ENCODE data around the gene INPP5D. TPM values are rescaled to one million over a fixed set of nuclear protein-coding genes. Genes with fewer than 3 reads are reported as not detected.

INPP5D gene
- total and polyA plus RNA-seq, 12 donors, result 3.4 to 29.4 (median 14.3) TPM

GRCh38 chr2:233251306-233252116, 191.4 kb downstream of the INPP5D start, which contains the start of gene ATG16L1:
Gene ATG16L1 (plus strand): TSS chr2:233251673. CDS start chr2:233251828, 155 bp downstream.
- H3K4me1 ChIP-seq (replicated peaks in 1 of 2), result peaks cover 7 to 24% of the 10 kb centered on the region in 2 donors
- H3K27me3 ChIP-seq, result no peaks in the 10 kb centered on the region
- H3K36me3 ChIP-seq (replicated peaks in 1 of 2), result peaks cover 0 to 4% of the 10 kb centered on the region in 2 donors
- DNase-seq, result peak; percentile 96 to 98 (median 97)
- 0 to 1% (median 0%) methylated on average over 31 to 75 of the region's 75 CpGs for WGBS, 4 donors
- TF ChIP-seq POLR2A (IDR thresholded peaks at IDR 0.05), result peak; percentile 75 to 87
- TF ChIP-seq, protein P1, sequence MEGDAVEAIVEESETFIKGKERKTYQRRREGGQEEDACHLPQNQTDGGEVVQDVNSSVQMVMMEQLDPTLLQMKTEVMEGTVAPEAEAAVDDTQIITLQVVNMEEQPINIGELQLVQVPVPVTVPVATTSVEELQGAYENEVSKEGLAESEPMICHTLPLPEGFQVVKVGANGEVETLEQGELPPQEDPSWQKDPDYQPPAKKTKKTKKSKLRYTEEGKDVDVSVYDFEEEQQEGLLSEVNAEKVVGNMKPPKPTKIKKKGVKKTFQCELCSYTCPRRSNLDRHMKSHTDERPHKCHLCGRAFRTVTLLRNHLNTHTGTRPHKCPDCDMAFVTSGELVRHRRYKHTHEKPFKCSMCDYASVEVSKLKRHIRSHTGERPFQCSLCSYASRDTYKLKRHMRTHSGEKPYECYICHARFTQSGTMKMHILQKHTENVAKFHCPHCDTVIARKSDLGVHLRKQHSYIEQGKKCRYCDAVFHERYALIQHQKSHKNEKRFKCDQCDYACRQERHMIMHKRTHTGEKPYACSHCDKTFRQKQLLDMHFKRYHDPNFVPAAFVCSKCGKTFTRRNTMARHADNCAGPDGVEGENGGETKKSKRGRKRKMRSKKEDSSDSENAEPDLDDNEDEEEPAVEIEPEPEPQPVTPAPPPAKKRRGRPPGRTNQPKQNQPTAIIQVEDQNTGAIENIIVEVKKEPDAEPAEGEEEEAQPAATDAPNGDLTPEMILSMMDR (IDR thresholded peaks at IDR 0.05), result peak; percentile 81 to 94 (median 91)
- intact Hi-C loops (cut with DNase I), result loop anchor here (5.0 to 10.0 kb wide), 3 partner anchors 397 to 647 kb away; no protein-coding TSS in a partner anchor
- H3K9me3 ChIP-seq (replicated peaks in 1 of 3), result no peaks in the 10 kb centered on the region
- peak within 1 kb of the TSS; percentile 59 to 93 (median 83) for H3K27ac ChIP-seq
- peak within 1 kb of the TSS; percentile 26 to 84 (median 50) for H3K4me3 ChIP-seq

DNA sequence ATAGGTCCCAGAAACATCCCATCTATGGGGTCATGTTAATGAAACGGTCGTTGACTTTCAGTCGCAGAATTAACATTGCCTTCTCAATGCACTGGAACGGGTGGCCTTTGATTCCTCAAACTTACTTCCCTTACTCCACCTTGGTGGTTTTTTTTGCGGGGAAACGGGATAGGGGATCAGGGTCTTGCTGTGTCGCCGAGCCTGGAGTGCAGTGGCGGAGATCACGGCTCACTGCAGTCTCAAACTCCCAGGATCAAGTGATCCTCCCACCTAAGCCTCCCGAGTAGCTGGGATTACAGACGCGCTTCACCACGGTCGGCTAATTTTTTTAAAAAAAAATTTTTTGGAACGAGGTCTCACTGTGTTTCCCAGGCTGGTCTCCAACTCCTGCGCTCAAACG, 192.1 kb downstream of the INPP5D start:
- Histone ChIP-seq H3K36me3 (replicated peaks in 1 of 2) (peaks cover 0 to 11% of the 10 kb centered on the region in 2 donors), H3K27me3 (no peaks in the 10 kb centered on the region), H3K4me3 (peak overlapping the region; percentile 26 to 84 (median 50)), H3K4me1 (replicated peaks in 1 of 2) (peaks cover 7 to 24% of the 10 kb centered on the region in 2 donors), H3K9me3 (replicated peaks in 1 of 3) (no peaks in the 10 kb centered on the region), H3K27ac (peak overlapping the region; percentile 59 to 93 (median 83))
- TF ChIP-seq, protein P1 (IDR thresholded peaks at IDR 0.05), result no peak
- TF ChIP-seq POLR2A (IDR thresholded peaks at IDR 0.05), result no peak
- DNase-seq, result peak in 2 of 7 donors; percentile 9 to 20
- intact Hi-C loops (cut with DNase I), result loop anchor here (5.0 to 10.0 kb wide), 3 partner anchors 397 to 647 kb away; no protein-coding TSS in a partner anchor
- WGBS, 4 donors, result 1 to 2% (median 1%) methylated on average over 11 to 18 of the region's 18 CpGs

GRCh38 chr2:233255151-233255550, 195.0 kb downstream of the INPP5D start:
- H3K27ac ChIP-seq, result no peak overlapping the region
- intact Hi-C loops (cut with DNase I), result loop anchor here (10.0 kb wide), 2 partner anchors 400 to 650 kb away; no protein-coding TSS in a partner anchor
- H3K27me3 ChIP-seq, result no peaks in the 10 kb centered on the region
- DNase-seq, result no peak
- no peak overlapping the region for H3K4me3 ChIP-seq
- no peaks in the 10 kb centered on the region for H3K9me3 ChIP-seq (replicated peaks in 1 of 3)
- H3K36me3 ChIP-seq (replicated peaks in 1 of 2), result peaks cover 0 to 40% of the 10 kb centered on the region in 2 donors
- TF ChIP-seq POLR2A (IDR thresholded peaks at IDR 0.05), result no peak
- TF ChIP-seq, protein P1 (IDR thresholded peaks at IDR 0.05), result no peak
- WGBS, 4 donors, result 77 to 87% (median 85%) methylated on average over 11 of the region's 11 CpGs
- peaks cover 7 to 24% of the 10 kb centered on the region in 2 donors for H3K4me1 ChIP-seq (replicated peaks in 1 of 2)

GRCh38 chr2:233256048-233256447, 195.9 kb downstream of the INPP5D start:
- intact Hi-C loops (cut with DNase I), result loop anchor here (10.0 kb wide), 2 partner anchors 401 to 651 kb away; no protein-coding TSS in a partner anchor
- Histone ChIP-seq H3K27ac (no peak overlapping the region), H3K27me3 (no peaks in the 10 kb centered on the region)

More at GRCh38 chr2:233256048-233256447, 195.9 kb downstream of the INPP5D start:
- 75 to 77% (median 76%) methylated on average over 4 of the region's 4 CpGs for WGBS, 4 donors
- peaks cover 0 to 48% of the 10 kb centered on the region in 2 donors for H3K36me3 ChIP-seq (replicated peaks in 1 of 2)
- no peak overlapping the region for H3K4me3 ChIP-seq
- H3K9me3 ChIP-seq (replicated peaks in 1 of 3), result no peaks in the 10 kb centered on the region
- no peak for DNase-seq
- TF ChIP-seq POLR2A (IDR thresholded peaks at IDR 0.05), result no peak
- TF ChIP-seq, protein P1 (IDR thresholded peaks at IDR 0.05), result no peak
- peaks cover 7 to 24% of the 10 kb centered on the region in 2 donors for H3K4me1 ChIP-seq (replicated peaks in 1 of 2)
